PFSK-1 (cell line): Measurements from ENCODE around the gene TNPO1.

Experiments used
- FOXP2 ChIP-seq: optimal IDR thresholded peaks from 2 replicates; pipeline ENCODE3; 2011; ENCODE audit warnings: borderline replicate concordance, control low read depth, inconsistent platforms; ENCODE audit not compliant: insufficient read depth; ENCODE audit errors: extremely low read length, extremely low read depth
- POLR2AphosphoS5 ChIP-seq: IDR thresholded peaks from 2 replicates; pipeline ENCODE4 v1.6.1; 2012; ENCODE audit warnings: low read depth, mild to moderate bottlenecking, control low read depth, low read length, moderate library complexity
- REST ChIP-seq, 2 experiments: IDR thresholded peaks; 2 replicates each; pipeline versions ENCODE4 v1.6.1 to v1.8.0; 2011 to 2012; ENCODE audit warnings: low read depth in 2 of 2, low read length in 2 of 2, control low read depth in 1 of 2, inconsistent platforms in 1 of 2, mild to moderate bottlenecking in 1 of 2, moderate library complexity in 1 of 2; ENCODE audit not compliant: insufficient read depth in 1 of 2
- SIN3A ChIP-seq: IDR thresholded peaks from 2 replicates; pipeline ENCODE4 v1.6.1; 2012; ENCODE audit warnings: mild to moderate bottlenecking, low read length, moderate library complexity, borderline replicate concordance; ENCODE audit not compliant: insufficient read depth
- TAF1 ChIP-seq: IDR thresholded peaks from 2 replicates; pipeline ENCODE4 v1.6.1; 2012; ENCODE audit warnings: low read length, control low read depth, borderline replicate concordance; ENCODE audit not compliant: insufficient read depth

TNPO1 gene

GRCh38 chr5:72940082-72940481 is 123.6 kb downstream of the TNPO1 start:
- TF ChIP-seq POLR2AphosphoS5, result no peak
- TF ChIP-seq TAF1, result no peak
- TF ChIP-seq SIN3A, result no peak
- TF ChIP-seq REST (IDR thresholded peaks at IDR 0.05; ENCODE audit: insufficient read depth in 1 of 2, low read depth in 2 of 2, low read length in 2 of 2), result no peak
- no peak for TF ChIP-seq FOXP2

DNA sequence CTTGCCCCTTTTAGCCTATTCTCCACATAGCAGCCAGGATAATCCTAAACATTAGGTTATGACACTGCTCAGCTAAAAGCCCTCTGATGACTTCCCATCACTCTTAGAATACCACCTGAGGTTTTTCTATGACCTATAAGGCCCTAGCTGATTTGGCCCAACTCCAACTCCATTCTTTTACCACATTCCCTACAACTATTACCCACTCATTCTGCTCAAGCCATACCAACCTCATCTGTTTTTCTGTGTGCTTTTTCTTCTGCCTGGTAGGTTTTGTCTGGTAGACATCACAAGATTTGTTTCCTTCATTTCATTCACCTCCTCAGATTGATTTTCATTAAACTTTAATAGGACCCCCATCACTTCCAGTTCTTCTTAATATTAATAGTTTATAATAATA is 126.8 kb downstream of the TNPO1 start:
- TF ChIP-seq FOXP2 (no peak), POLR2AphosphoS5 (no peak), SIN3A (no peak), REST (IDR thresholded peaks at IDR 0.05; ENCODE audit: insufficient read depth in 1 of 2, low read depth in 2 of 2, low read length in 2 of 2) (no peak), TAF1 (no peak)

GRCh38 chr5:72947498-72947897 is 131.0 kb downstream of the TNPO1 start:
- no peak for TF ChIP-seq SIN3A
- no peak for TF ChIP-seq TAF1
- no peak for TF ChIP-seq REST (IDR thresholded peaks at IDR 0.05; ENCODE audit: insufficient read depth in 1 of 2, low read depth in 2 of 2, low read length in 2 of 2)
- TF ChIP-seq FOXP2, result no peak
- no peak for TF ChIP-seq POLR2AphosphoS5

- TF ChIP-seq FOXP2 (no peak), SIN3A (no peak), POLR2AphosphoS5 (no peak), REST (IDR thresholded peaks at IDR 0.05; ENCODE audit: insufficient read depth in 1 of 2, low read depth in 2 of 2, low read length in 2 of 2) (no peak), TAF1 (no peak)
Observed at GRCh38 chr5:72949481-72949880, 133.0 kb downstream of the TNPO1 start.
